Peyer's patch (tissue), 4 donors: Measurements from ENCODE around the gene LCLAT1. TPM values are rescaled to one million over a fixed set of nuclear protein-coding genes. Genes with fewer than 3 reads are reported as not detected.

ENCODE experiments used
- DNase-seq, 3 donors: peaks; one replicate each; pipeline ENCODE4 v3.0.0-alpha.2; 2017 to 2019
- H3K27ac ChIP-seq, 4 donors: fragments of 200-600 bp; sonication (generic); one replicate each; pipeline ENCODE4 v1.5.1; 2016 to 2019
- H3K27me3 ChIP-seq, 2 donors: fragments of 200-600 bp; sonication (generic); one replicate each; pipeline ENCODE4 v1.5.1; 2019
- H3K36me3 ChIP-seq, 3 donors: fragments of 200-600 bp; sonication (generic); one replicate each; pipeline ENCODE4 v1.5.1; 2016 to 2019
- H3K4me1 ChIP-seq, 4 donors: fragments of 200-600 bp; sonication (generic); one replicate each; pipeline ENCODE4 v1.5.1; 2016 to 2019
- H3K4me3 ChIP-seq, 4 donors: fragments of 200-600 bp; sonication (generic); 1 replicate in 3 of 4; 2 replicates in 1 of 4; pipeline ENCODE4 v1.5.1; 2016 to 2019; ENCODE audit warnings: mild to moderate bottlenecking in 1 of 4
- H3K9me3 ChIP-seq, 4 donors: fragments of 200-600 bp; sonication (generic); one replicate each; pipeline ENCODE4 v1.5.1; 2016 to 2019; ENCODE audit warnings: mild to moderate bottlenecking in 1 of 4
- POLR2A ChIP-seq, 2 donors: fragments of 450-650 bp; IDR thresholded peaks; one replicate each; pipeline ENCODE4 v1.5.1; 2017; ENCODE audit warnings: antibody characterized with exemption in 2 of 2, mild to moderate bottlenecking in 2 of 2, moderate library complexity in 2 of 2
- total RNA-seq, 4 donors: library from RNA; depleted of rRNA; stranded (reverse); fragments of >200 nt; gene quantifications; one replicate each; pipeline ENCODE4 v1.1.0, GENCODE V29; 2016
- TF ChIP-seq, protein P1 (sequence below), 6 experiments: fragments of 450-650 bp in 4 of 6; fragments of 200-600 bp in 2 of 6; sonication (generic) in 1 of 6; IDR thresholded peaks; one replicate each; pipeline ENCODE4 v1.5.1; 2017 to 2019; ENCODE audit warnings: antibody characterized with exemption in 6 of 6, mild to moderate bottlenecking in 3 of 6, moderate library complexity in 1 of 6

Gene LCLAT1
- total RNA-seq, 4 donors from 2014 or later: 10.7 to 60.8 (median 24.9) TPM

DNA sequence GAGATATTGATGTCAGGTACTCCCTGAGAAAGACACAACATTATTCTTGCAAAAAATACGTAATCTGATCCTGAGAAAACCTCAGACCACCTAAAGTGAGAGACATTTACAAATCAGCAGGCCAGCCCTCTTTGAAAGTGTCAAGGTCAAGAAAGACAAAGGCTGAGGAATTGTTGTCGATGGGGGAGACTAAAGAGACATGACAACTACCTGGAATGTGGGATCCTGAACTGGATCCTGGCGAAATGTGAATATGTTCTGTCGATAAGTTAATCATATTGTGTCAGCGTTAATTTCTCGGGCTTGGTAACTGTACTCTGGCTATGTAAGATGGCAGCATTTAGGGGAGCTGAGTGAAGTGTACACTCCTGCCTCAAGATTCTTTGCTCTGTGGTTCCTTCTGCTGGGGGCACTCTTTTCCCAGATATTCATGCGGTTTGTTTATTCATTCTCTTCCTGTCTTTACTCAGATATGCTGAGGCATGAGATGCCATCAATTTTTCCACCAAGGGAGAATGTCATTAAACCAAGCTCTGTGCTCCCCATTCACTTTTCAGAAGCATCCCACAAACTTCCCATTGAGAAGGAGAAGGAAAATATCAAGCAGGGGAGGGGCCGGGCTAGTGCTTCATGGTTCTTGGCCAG is 205.3 kb downstream of the LCLAT1 start:
- no peak overlapping the region for H3K27ac ChIP-seq
- TF ChIP-seq, protein P1, sequence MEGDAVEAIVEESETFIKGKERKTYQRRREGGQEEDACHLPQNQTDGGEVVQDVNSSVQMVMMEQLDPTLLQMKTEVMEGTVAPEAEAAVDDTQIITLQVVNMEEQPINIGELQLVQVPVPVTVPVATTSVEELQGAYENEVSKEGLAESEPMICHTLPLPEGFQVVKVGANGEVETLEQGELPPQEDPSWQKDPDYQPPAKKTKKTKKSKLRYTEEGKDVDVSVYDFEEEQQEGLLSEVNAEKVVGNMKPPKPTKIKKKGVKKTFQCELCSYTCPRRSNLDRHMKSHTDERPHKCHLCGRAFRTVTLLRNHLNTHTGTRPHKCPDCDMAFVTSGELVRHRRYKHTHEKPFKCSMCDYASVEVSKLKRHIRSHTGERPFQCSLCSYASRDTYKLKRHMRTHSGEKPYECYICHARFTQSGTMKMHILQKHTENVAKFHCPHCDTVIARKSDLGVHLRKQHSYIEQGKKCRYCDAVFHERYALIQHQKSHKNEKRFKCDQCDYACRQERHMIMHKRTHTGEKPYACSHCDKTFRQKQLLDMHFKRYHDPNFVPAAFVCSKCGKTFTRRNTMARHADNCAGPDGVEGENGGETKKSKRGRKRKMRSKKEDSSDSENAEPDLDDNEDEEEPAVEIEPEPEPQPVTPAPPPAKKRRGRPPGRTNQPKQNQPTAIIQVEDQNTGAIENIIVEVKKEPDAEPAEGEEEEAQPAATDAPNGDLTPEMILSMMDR (IDR thresholded peaks at IDR 0.05): no peak
- TF ChIP-seq POLR2A (IDR thresholded peaks at IDR 0.05): no peak
- H3K9me3 ChIP-seq: no peaks in the 10 kb centered on the region

DNA sequence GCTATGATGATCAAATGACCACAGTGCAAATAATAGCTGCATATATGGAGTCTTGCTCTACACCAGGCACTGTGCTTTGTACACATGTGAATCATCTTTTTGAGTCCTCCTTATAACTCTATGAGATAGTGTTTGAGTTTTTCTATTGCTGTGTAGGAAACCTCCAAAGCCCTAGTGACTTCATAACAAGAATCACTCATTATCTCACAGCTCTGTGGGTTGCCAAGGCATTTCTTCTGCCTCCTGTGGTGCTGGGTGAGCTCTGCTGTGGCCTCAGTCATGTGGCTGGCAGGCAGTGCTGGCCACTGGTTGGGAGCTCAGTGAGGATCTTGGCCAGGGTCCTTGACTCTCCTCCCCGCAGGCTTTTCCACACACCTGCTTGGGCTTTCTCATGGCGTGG is 206.8 kb downstream of the LCLAT1 start:
- H3K27me3 ChIP-seq: no peaks in the 10 kb centered on the region
- H3K9me3 ChIP-seq: no peaks in the 10 kb centered on the region
- TF ChIP-seq, protein P1 (IDR thresholded peaks at IDR 0.05): no peak
- no peak for TF ChIP-seq POLR2A (IDR thresholded peaks at IDR 0.05)
- DNase-seq: no peak
- H3K4me3 ChIP-seq: no peak overlapping the region
- H3K36me3 ChIP-seq: no peaks in the 10 kb centered on the region
- H3K27ac ChIP-seq: no peak overlapping the region
- H3K4me1 ChIP-seq: no peaks in the 10 kb centered on the region

More for the DNA sequence above, 205.3 kb downstream of the LCLAT1 start:
- Histone ChIP-seq H3K4me3 (no peak overlapping the region), H3K27me3 (no peaks in the 10 kb centered on the region), H3K36me3 (no peaks in the 10 kb centered on the region), H3K4me1 (no peaks in the 10 kb centered on the region)
- DNase-seq: no peak

DNA sequence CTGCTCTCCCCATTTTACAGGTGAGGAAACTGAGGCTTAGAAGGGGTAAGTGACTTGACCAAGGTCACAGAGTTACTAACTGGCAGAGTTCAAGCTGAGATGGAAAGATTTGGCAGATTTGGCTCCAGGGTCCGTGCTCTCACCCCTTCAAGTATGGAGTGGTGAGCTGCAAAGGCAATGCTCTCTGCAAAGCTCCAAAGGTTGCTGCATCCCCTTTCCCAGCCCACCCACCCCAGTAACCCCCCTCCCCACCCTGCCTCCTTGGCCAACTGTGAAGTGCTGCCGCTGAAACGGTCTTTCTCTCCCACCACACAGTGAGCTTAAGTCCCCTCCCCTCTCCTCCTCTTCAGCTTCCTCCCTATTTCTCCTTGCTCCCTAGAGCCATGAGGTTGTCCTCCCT is 207.4 kb downstream of the LCLAT1 start:
- Histone ChIP-seq H3K4me3 (no peak overlapping the region), H3K27ac (no peak overlapping the region), H3K9me3 (no peaks in the 10 kb centered on the region), H3K36me3 (no peaks in the 10 kb centered on the region), H3K27me3 (no peaks in the 10 kb centered on the region), H3K4me1 (no peaks in the 10 kb centered on the region)
- no peak for DNase-seq
- TF ChIP-seq, protein P1 (IDR thresholded peaks at IDR 0.05): no peak
- no peak for TF ChIP-seq POLR2A (IDR thresholded peaks at IDR 0.05)

DNA sequence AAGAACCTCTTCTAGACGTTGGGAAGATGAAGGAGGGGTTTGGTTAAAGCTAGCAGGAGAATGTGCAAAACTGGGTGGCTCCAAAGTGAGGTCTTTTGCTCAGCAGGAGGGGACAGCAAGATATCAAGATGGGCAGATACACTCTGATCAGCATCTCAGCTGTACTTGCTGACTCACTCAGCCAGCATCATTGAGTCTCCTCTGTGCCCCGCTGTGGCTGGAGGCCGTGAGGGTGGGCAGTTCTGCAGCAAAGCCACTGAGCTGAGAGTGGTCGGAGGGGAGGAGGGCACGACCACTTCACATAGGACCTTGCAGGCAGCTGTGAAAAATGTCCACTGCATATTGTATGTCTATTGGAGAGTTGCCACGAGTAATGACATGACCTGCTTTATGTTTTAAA is 208.2 kb downstream of the LCLAT1 start:
- H3K27ac ChIP-seq: no peak overlapping the region
- no peaks in the 10 kb centered on the region for H3K9me3 ChIP-seq
- no peaks in the 10 kb centered on the region for H3K27me3 ChIP-seq
- TF ChIP-seq, protein P1 (IDR thresholded peaks at IDR 0.05): no peak
- TF ChIP-seq POLR2A (IDR thresholded peaks at IDR 0.05): no peak
- no peaks in the 10 kb centered on the region for H3K4me1 ChIP-seq
- no peak overlapping the region for H3K4me3 ChIP-seq
- no peaks in the 10 kb centered on the region for H3K36me3 ChIP-seq
- no peak for DNase-seq

DNA sequence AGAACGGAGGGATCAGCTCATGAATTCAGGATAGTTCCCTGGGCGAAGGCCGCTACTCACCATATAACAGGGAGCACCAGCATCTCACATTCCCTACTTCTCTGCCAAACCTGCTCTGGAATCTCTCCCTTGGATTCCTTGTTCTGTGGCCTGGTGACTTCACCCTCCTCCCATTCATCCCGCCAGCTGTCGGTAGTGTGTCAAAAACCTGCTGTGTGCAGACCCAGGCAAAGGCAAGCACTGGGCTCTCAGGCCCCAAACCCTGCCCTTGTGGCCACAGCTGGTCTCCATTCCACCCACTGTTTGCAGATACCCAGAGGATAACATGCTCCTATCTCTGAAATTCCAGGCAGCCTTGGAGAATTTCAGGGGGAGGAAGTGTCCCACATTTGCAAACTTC is 208.6 kb downstream of the LCLAT1 start:
- no peak overlapping the region for H3K27ac ChIP-seq
- H3K4me3 ChIP-seq: no peak overlapping the region
- TF ChIP-seq POLR2A (IDR thresholded peaks at IDR 0.05): no peak
- TF ChIP-seq, protein P1 (IDR thresholded peaks at IDR 0.05): no peak
- H3K9me3 ChIP-seq: no peaks in the 10 kb centered on the region
- H3K4me1 ChIP-seq: no peaks in the 10 kb centered on the region
- no peak for DNase-seq
- no peaks in the 10 kb centered on the region for H3K36me3 ChIP-seq
- H3K27me3 ChIP-seq: no peaks in the 10 kb centered on the region

DNA sequence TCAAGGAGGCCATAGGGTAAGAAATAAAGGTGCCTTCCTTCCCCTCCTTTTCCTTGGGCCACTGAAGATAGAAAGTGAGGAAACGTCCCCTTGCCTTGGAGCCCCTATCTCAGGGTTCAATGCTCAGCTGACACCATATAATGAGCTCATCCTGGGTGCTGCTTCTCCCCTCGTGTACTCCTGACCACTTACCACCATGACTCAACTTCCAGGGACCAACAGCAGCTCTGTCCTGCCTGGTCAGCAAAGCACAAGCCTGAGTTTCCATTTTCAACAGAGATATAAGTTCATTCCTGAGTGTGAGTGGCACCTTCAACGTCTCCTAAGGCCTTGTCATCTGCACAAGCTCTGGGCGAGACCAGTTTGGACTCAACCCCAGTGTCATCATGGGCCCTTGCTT is 209.0 kb downstream of the LCLAT1 start:
- Histone ChIP-seq H3K9me3 (no peaks in the 10 kb centered on the region), H3K27me3 (no peaks in the 10 kb centered on the region), H3K4me1 (no peaks in the 10 kb centered on the region), H3K27ac (no peak overlapping the region), H3K4me3 (no peak overlapping the region), H3K36me3 (no peaks in the 10 kb centered on the region)
- DNase-seq: no peak
- no peak for TF ChIP-seq POLR2A (IDR thresholded peaks at IDR 0.05)
- TF ChIP-seq, protein P1 (IDR thresholded peaks at IDR 0.05): no peak
